Kidney epithelial cell (primary cell): ENCODE data around the gene QPRT. TPM values are rescaled to one million over a fixed set of nuclear protein-coding genes. Genes with fewer than 3 reads are reported as not detected.

Experiments
- DNase-seq: peaks from one replicate; pipeline ENCODE4 v3.0.0-alpha.2; 2010; ENCODE audit warnings: low read depth
- H3K27me3 ChIP-seq: 2 replicates; pipeline ENCODE4 v1.6.0; 2011; ENCODE audit warnings: low read length; ENCODE audit not compliant: control insufficient read depth, insufficient read depth
- H3K36me3 ChIP-seq: 2 replicates; pipeline ENCODE4 v1.5.1; 2011; ENCODE audit warnings: low read length; ENCODE audit not compliant: control insufficient read depth, insufficient read depth
- H3K4me3 ChIP-seq: 2 replicates; pipeline ENCODE4 v1.5.1; 2011; ENCODE audit warnings: low read depth, mild to moderate bottlenecking, control low read depth, low read length
- total RNA-seq: library from RNA; depleted of rRNA; stranded (reverse); fragments of >200 nt; gene quantifications from 2 replicates; pipeline ENCODE4 v1.2.3, GENCODE V29; 2015
- TF ChIP-seq, protein P1 (sequence below): IDR thresholded peaks from 2 replicates; pipeline ENCODE4 v1.5.1; 2011; ENCODE audit warnings: mild to moderate bottlenecking, moderate library complexity, low read length, control low read depth, inconsistent platforms; ENCODE audit not compliant: insufficient read depth, poor library complexity, severe bottlenecking

Gene QPRT
- total RNA-seq, 1 donor from 2014 or later = 47.9 TPM

DNA sequence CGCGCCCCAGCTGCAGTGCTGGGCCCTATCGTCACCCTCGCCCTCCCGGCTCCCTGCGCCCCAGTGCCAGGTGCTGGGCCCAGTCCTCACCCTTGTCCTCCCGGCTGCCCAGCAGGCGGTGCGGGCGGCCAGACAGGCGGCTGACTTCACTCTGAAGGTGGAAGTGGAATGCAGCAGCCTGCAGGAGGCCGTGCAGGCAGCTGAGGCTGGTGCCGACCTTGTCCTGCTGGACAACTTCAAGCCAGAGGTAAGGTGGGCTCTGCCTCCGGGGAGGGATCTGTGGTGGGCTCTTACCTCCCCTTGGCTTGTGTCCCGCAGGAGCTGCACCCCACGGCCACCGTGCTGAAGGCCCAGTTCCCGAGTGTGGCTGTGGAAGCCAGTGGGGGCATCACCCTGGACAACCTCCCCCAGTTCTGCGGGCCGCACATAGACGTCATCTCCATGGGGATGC is 17.9 kb downstream of the QPRT start:
- TF ChIP-seq, protein P1, sequence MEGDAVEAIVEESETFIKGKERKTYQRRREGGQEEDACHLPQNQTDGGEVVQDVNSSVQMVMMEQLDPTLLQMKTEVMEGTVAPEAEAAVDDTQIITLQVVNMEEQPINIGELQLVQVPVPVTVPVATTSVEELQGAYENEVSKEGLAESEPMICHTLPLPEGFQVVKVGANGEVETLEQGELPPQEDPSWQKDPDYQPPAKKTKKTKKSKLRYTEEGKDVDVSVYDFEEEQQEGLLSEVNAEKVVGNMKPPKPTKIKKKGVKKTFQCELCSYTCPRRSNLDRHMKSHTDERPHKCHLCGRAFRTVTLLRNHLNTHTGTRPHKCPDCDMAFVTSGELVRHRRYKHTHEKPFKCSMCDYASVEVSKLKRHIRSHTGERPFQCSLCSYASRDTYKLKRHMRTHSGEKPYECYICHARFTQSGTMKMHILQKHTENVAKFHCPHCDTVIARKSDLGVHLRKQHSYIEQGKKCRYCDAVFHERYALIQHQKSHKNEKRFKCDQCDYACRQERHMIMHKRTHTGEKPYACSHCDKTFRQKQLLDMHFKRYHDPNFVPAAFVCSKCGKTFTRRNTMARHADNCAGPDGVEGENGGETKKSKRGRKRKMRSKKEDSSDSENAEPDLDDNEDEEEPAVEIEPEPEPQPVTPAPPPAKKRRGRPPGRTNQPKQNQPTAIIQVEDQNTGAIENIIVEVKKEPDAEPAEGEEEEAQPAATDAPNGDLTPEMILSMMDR = no peak
- Histone ChIP-seq H3K4me3 (no peak overlapping the region), H3K27me3 (no peaks in the 10 kb centered on the region), H3K36me3 (peaks cover 1% of the 10 kb centered on the region)
- DNase-seq = no peak

DNA sequence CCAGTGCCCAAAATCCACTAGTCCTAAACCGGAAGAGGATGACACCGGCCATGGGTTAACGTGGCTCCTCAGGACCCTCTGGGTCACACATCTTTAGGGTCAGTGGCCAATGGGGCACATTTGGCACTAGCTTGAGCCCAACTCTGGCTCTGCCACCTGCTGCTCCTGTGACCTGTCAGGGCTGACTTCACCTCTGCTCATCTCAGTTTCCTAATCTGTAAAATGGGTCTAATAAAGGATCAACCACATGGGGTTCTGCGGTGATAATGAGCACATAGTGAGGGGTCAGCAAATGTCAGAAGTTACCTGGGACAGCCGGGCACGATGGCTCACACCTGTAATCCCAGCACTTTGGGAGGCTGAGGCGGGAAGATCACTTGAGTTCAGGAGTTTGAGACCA is 18.4 kb downstream of the QPRT start:
- H3K27me3 ChIP-seq = no peaks in the 10 kb centered on the region
- peaks cover 1% of the 10 kb centered on the region for H3K36me3 ChIP-seq
- DNase-seq = no peak
- TF ChIP-seq, protein P1 = no peak
- no peak overlapping the region for H3K4me3 ChIP-seq

DNA sequence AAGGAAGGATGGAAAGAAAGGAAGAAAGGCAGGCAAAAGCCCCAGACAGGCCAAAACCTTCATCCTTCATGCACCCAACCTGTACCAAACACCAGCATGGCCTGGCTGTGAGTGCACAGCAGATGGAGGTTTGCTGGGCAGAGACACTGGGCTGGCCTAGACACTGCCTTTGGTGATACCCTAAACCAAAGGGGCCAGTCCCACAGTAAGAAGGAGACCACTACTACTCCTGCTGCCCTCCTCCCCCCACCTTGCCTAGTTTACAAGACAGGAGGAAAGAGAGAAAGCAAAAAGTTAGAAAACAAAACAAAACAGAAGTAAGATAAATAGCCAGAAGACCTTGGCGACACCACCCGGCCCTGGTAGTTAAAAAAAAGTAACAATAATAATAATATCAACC is 19.1 kb downstream of the QPRT start:
- no peaks in the 10 kb centered on the region for H3K27me3 ChIP-seq
- no peak for DNase-seq
- TF ChIP-seq, protein P1 = no peak
- no peak overlapping the region for H3K4me3 ChIP-seq
- peaks cover 1% of the 10 kb centered on the region for H3K36me3 ChIP-seq

DNA sequence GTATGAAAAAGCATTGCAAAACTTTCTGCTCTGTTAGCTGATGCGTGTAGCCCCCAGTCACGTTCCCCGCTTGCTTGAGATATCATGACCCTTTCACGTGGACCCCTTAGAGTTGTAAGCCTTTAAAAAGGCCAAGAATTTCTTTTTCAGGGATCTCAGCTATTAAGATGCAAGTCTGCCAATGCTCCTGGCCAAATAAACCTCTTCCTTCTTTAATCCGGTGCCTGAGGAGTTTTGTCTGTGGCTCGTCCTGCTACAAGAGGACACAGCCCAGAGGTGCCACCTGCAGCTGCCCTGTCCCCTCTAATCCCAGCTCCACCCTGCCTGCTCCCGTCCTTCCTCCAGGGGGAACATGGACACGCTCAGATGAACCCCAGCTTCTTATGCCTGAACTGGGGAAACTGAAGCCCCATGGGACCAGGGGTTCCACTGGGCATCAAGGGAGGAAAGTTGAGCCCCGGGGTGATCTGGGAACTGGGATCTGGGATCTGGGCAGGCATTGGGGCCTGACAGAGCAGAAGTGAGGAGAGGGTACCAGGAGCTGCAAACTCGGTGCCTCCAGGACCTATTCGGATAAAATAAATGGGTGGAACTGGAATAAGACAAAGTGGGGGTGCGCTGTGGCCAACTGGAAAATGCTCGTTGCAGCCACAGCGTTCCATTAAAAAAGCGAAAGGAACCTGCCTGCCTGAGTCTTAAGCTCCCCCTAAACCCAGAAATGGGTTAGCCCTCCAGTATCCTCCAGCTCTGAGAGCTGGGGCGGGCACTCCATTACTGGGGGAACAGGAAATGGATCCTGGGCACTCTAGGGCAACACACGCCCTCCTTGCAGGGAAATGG is 19.7 kb downstream of the QPRT start:
- DNase-seq = no peak
- H3K4me3 ChIP-seq = no peak overlapping the region
- no peaks in the 10 kb centered on the region for H3K27me3 ChIP-seq
- peaks cover 1% of the 10 kb centered on the region for H3K36me3 ChIP-seq
- TF ChIP-seq, protein P1 = no peak

DNA sequence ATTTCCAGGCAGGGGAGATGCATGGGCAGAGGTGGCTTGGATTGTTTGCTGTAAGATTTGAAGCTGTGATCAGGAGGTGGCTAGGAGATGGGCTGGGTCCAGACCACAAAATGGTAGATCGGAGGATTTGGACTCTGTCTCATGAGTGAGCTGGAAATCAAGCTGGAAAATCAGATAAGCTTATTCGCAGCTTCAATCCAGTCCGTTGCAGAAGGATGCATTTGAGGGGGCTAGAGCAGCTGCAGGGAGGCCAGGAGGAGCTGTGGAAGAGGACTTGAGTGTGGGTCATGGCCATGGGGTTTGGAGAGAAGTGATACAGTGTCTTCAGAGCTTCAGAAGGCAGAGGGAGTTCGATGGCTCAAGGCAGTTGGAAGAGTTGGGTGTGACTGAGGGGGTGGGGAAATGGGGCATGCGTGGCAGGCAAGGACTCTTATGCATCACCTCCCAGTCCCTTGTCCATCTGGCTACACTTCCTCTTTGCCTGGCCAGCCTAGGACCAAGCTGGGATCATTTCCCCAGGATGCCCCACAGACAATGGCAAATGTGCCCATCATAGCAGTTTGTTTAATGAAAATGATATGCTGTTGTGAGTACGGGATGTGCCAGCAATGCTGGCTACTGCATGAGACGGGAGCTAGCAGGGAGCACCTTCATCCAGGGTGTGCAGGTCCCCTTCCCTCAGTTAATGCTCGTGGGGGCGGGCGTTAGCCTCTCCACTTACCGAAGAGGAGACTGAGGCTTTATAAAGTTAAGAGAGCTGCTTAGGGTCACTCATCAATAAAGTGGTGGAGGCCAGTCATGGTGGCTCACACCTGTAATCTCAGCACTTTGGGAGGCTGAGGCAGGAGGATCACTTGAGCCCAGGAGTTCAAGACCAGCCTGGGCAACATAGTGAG is 20.6 kb downstream of the QPRT start:
- H3K27me3 ChIP-seq = no peaks in the 10 kb centered on the region
- TF ChIP-seq, protein P1 = no peak
- peaks cover 1% of the 10 kb centered on the region for H3K36me3 ChIP-seq
- no peak overlapping the region for H3K4me3 ChIP-seq
- DNase-seq = no peak
